ENCODE data around the gene QSER1.
"Not testable (repeated sequence)": the region's sequence is repeated elsewhere in the genome, so short reads cannot be mapped to it uniquely, and the experiment has no call there.

The QSER1 gene

DNA sequence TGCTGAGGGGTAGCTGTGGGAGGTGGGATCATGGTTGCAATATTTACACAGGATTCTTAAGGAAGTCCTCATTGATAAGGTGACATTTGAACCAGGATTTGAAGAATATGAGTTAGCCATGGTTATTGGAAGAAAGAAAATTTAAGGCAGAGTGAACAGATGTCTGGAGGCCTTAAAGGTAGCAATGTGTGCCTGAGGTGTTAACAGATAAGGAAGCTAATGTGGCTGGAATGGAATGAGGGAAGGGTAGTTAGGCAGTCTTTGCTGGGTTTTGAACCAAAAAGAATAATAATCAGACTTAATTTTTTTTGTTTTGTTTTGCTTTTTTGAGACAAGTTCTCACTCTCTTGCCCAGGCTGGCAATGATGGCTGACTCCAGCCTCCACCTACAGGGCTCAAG lies 113.4 kb downstream of the QSER1 start:
- FAIRE-seq, result no peak

DNA sequence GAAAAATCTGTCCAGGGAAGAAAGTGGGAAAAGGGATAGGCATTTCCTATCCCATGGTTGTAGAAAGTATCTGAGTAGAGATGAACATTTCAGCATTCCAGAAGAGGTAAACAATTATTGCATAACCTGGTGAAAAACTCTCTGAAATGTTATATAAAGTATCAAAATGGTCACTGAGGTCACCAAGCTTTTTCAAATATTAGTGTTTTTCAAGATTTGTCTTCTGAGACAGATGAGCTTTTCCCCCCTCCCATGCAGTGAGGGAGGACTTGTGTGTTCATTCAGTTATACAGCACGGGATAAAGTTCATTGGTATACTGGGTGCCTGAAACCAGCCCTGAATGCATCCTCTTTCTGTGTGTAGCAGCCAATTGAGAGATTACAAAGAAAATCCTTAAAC lies 121.1 kb downstream of the QSER1 start:
- FAIRE-seq, result no peak

DNA sequence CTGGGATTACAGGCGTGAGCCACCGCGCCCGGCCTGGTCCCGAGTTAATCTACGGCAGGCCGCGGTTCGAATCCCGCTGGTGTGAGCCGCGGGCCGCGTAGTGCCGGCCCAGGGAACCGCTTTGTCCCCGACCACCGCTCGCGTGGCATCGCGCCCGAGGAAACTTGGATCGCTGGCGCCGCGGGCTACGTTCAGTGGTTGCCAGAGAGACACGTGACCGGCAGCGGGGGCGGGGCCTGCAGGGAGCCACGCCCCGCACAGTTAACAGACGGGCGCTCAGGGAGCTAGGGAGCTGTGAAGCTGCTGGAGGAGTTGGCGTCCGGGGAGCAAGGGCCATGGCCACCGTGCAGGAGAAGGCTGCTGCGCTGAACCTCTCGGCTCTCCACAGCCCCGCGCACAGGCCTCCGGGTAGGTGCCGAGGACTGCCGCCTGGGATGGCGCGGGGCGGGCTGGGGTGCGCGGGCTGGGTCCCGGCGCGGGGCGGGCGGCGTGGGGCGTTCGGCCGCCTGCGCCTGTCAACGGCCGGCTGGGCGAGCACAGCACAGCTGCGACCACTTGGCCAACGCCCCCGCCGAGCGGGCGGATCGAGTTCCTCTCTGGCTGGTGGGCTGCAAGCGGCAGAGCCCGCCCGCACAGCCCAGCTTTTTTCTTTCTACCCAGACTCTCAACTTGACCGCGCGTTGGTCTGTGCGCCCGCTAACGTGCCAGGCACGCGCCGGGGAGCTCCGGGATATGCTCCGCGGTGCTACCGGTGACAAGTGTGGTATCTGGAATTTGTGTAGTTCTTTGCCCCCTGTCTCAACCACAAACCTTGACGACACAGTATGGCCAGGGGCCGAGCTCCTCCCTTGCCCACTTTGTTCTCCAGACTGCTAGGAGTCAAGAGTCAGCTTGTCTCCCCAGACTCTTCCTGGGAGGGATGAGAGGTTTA lies 123.3 kb downstream of the QSER1 start, which contains the start of gene DEPDC7:
TSS of gene DEPDC7 (plus strand) at position 258 of the 931 bp plus-strand sequence. CDS start at position 336, 78 bp downstream.
- FAIRE-seq, result no peak

DNA sequence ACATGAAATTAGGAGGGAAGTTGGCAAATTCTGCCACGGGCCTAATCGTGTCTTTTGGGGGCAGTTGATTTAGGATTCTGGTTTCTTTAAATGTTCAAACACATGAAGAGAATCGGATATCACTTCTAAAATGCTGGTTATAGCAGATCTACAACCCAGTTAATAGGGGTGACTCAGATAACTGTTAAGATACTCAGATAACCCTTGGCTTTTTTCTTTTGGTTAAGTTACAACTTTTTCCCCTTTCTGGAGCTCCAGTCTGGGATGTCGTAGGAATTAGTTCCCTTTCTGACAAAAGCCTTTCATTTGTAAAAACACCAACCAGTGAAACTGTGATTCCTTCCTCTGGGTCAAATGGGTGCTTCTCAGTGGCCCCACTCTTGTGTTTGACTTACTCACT lies 124.0 kb downstream of the QSER1 start:
- no peak for FAIRE-seq

DNA sequence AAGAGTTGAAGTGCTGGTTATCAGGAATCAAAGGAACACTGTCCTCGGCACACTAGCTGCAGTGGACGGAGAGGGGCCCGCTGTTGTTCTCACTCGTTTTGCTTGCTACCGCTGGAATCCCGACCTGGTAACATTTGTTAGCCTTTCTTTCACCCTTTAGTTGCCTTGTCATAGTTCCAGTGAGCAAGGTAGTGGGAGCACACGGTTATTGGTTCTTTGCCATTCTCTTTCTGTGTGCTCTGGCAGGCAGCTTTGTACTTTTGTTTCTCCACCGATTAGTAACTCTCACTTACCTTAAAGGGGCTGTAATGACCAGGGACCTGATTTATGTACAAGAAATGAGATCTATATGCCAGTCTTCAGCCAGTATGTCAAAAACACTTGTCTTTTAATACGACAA lies 124.9 kb downstream of the QSER1 start:
- FAIRE-seq, result no peak

DNA sequence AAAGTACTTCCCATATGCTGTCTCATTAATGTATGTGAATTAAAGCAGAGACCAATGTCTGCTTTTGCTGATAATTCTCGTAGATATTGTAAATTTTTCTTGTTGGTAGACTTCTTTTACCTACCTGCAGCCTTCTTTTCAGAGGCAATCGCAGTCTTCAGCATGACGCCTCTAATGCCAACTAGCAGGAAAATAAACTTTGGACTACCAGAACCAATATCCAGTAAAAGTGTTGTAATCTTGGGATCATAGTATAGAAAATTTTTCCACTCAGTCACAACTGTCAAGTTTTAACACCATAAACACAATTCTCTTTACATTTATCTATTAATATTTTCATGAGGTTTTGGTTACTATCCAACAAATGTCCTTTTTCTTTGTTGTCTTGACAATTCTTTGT lies 125.4 kb downstream of the QSER1 start:
- FAIRE-seq, result no peak

GRCh38 chr11:33018840-33019239 lies 126.2 kb downstream of the QSER1 start:
- FAIRE-seq, result no peak

DNA sequence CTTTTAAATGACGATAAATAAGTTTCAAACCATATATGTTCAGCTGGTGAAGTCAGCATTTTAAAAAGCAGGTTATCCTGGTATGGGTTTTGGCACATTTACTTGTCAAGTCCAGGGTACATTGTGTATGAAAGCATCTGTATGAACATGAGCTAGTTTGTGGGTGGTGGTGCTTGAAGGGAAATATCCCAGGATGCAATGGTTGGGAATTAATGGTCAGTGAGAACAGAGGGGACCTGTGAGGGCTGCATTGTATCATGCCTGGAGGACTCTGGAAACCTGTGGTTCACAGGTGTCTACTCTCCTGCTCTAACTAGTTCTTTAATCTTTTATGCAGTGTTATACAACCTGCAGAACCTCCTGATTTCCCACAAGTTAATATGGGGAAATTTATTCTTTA lies 128.9 kb downstream of the QSER1 start:
- FAIRE-seq, result no peak

GRCh38 chr11:33021937-33022336 lies 129.3 kb downstream of the QSER1 start:
- FAIRE-seq, result no peak

- no peak for FAIRE-seq
Measured at GRCh38 chr11:33025339-33025722, 132.7 kb downstream of the QSER1 start.

- no peak for FAIRE-seq
Measured at GRCh38 chr11:33027233-33027632, 134.6 kb downstream of the QSER1 start.

GRCh38 chr11:33027846-33028536 lies 135.4 kb downstream of the QSER1 start:
- FAIRE-seq, result peak; percentile 19

DNA sequence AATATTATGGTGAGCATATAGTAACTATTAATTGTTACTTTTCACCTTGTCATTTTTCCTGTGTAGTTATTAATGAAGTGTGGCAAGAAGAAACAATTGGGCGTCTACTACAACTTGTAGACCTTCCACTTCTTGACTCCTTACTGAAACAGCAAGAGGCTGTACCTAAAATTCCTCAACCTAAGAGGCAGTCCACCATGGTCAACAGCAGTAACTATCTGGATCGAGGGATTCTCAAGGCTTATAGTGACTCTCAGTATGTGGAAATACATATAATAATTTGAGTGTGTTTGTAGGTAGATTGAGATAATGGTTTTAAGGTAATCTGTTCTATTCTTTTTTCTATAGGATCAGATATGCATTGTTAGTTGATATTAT lies 135.9 kb downstream of the QSER1 start:
- no peak for FAIRE-seq

DNA sequence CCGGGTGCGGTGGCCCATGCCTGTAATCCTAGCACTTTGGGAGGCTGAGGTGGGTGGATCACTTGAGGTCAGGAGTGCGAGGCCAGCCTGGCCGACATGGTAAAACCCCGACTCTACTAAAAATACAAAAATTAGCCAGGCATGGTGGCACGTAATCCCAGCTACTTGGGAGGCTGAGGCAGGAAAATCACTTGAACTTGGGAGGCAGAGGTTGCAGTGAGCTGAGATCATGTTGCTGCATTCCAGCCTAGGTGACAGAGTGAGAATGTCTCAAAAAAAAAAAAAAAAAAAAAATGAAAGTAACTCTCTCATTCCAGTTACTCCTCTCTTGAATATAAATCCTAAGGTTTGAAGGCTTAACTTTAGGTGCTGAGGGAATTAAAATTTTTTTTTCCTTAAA lies 136.6 kb downstream of the QSER1 start:
- FAIRE-seq, result not testable (repeated sequence)

Data from TTC549 (cell line).